Stimulated activated CD8-positive, alpha-beta memory T cell treated with anti-CD3 and anti-CD28 coated beads, Interleukin-7, amount 100 ng/mL, for 4 hours (primary cell): ENCODE measurements around the gene LSAMP.
"Not testable (repeated sequence)": the region's sequence is repeated elsewhere in the genome, so short reads cannot be mapped to it uniquely, and the experiment has no call there.

ENCODE experiments used
- DNase-seq, 2 donors: peaks; one replicate each; pipeline ENCODE4 v3.0.0-alpha.2; 2020; ENCODE audit warnings: low read depth in 2 of 2

The LSAMP gene

DNA sequence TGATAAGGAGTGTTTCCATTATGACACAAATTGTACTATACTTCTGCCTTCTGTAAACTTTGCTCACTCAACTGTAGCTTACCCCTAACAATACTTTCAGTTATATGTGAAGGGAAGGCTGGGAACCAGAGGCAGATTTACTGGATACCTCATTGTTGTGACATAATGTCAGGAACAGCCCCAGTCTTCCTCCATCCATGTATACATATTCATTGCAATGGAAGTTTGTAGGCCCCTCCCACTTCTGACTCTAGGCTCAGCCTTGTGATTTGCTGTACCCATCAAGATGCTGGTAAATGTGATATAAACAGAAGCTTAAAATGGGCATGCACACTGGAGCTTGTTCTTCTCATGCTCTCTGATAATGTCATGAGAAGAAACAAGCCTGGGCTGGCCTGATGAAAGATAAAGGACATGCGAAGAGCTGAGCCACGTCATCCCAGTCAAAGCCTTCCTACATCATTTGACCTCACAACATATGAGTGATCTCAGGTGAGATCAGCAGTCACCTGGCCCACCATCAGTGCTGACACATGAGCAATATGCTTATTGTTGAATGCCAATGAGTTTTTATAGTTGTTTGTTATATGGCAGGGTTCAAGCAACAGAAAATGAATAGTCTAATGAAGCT, 554.2 kb downstream of the LSAMP start:
- no peak for DNase-seq

DNA sequence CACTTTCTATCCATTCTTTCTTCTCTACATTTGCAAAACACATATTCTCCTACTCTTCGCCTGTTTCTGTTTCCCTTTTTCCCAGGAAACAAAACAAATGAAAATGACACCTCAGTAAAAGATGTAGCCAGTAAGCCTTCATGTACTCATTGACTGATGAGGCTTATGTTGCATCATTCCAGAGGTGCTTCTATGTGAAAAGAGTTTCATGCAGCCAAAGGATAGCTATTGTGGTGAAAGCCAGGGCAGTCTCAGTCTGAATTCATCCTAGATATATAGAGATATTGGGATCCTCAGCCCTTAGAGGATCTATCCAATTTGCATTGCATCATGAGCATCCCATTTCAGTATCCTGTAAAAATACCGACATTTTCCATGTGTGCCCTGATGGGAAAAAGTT, 554.7 kb downstream of the LSAMP start:
- DNase-seq = no peak

DNA sequence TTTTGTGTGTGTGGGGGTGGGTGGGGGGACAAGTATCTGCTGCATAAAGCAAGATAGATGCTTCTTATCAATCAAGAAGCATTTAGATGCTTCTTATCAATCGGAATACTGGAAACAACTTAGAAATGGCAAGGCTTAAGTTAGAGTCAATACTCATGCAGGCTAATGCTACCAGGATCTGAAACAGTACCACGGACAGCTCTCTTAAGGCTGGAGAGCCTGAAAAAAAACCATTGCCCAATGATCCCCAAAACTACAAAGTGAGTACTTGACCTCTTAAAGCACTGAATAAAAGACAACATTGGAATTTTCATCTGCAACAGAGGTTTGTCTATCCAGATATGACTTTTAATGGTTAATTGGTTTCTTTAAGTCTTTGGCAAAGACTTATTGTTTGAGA, 559.7 kb downstream of the LSAMP start:
- DNase-seq = no peak

DNA sequence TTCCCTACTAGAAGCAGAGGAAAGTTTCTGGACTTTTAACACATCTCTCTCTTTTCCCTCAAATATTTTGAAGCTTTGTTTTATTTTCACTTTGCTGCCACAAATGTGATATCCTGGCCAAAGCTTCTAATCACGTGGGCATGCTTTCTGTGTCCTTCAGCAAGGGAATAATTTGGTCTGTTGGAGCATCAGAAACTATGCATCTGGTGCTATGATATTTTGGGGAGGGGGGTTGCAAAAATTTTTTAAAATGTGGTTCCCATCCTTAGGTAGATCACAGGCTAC, 567.7 kb downstream of the LSAMP start:
- DNase-seq = no peak

DNA sequence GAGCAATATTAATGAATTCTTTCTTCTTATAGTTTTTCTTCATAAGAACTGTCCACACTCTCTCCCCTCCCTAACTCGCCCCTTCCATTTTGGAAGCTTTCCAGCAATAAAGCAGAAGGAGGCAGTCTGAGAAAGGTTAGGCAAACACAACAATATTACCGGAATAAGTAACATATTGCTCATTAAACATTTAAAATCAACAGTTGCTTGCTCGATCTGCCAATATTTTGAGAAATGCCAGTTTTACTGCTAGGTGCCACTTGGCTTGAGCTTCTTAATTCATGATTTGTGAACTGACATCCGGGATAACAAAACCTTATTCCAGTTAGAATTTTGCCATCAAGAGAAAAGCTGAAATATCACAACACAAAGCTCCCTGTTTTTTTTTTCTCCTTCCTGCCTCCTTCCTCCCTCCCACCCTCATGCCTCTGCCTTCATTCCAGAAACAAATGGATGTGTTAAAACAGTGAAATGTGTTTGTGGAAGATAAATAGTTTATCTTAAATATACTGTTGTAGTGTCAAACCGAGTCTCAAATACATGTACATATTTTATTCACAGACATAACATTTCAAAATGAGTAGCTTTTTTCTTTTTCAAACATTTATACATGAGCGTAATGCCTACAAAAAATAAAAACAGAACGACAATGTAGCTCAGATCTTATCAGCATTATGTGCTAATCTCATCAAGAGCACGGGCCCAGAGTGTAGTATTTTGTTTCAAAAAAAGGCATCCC, 568.2 kb downstream of the LSAMP start:
- DNase-seq = no peak

DNA sequence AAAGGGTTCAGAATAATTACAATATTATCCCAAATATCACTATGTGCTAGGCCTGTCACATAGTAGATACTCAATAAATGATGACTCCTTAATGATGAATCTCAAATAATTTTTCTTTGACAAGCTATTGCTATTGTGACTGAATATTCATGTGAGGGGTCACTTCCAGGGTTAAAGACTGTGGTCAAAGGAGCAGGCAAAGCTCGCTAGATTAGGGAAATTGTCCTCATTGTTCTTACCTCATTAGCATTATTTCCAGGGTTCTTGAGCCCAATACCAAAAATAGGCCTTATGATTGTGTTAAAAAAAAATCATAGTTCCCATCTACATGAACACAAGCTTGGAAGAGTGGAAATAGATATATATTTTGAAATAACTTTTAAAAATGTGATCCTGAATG, 569.8 kb downstream of the LSAMP start:
- DNase-seq = no peak

DNA sequence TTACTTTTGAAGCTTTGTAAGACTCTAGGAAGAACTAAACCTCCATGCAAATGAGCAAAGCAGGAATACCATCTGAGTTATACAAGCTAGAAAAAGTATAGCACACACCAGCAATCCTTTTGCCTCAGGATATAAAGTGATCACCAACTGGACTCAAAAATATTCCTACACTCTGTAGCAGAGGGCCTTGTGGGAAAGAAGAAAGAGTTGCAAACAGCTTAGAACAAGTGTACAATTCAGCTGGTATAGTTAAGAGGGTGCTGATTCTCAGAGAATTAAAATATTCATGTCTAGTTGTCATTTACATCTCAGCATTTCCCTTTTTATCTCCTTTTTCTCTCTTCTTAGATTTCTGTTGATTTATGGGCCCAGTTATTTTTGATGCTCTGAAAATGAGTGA, 573.6 kb downstream of the LSAMP start:
- no peak for DNase-seq

DNA sequence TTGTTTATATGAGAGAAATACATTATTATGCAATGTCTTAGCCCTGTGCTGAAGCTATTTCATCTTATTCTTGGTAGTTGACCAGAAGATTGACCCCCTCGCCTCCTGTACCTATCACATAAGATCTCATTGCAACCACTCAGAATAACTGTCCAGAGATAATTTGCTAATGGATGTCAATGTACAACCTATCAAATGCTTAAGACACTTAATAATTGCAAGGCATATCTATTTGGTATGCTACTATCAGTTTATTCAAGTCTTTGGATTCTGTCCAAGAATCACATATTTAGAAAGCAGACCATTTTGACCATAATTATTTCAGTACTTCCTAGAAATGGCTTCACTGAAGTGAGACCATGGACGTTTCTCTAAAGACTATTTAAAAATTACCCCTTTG, 580.4 kb downstream of the LSAMP start:
- no peak for DNase-seq

DNA sequence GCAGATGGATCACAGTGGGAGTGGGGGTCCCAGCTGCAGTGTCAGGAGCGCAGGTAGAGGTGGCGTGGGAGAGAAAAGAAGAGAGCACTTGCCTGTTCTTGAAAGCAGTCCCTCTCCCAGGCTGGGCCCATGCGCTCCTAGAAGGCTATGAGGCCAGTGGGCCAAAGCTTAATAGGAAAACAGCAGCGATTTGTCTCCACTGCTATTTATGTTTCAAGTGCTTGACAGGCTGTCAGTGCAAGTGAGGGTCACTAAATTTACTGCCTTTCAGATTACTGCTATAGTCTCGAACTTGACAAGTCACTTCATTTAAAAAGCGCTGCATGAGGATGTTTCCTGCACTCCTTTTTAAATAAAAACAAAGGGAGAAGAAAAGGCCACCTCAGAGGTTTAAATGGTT, 582.4 kb downstream of the LSAMP start:
- DNase-seq = no peak

DNA sequence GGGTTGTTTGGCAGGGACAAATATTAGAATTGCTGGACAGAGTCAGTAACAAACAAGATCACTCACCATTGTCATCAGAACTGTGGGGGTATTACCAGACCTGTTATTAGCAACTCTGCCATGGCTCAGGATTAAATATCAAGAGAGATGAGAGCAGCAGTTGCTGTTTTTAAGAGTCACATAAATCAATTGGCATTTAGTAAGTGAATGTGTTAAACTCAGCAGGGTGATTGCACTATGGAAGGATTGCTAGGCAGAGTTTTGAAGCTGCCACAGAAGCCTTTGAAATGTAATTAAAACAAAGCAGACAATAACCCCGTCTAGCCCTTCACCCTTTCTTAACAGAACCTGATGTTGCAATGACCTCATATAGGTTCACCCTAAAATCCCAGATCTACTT, 583.2 kb downstream of the LSAMP start:
- DNase-seq = no peak

DNA sequence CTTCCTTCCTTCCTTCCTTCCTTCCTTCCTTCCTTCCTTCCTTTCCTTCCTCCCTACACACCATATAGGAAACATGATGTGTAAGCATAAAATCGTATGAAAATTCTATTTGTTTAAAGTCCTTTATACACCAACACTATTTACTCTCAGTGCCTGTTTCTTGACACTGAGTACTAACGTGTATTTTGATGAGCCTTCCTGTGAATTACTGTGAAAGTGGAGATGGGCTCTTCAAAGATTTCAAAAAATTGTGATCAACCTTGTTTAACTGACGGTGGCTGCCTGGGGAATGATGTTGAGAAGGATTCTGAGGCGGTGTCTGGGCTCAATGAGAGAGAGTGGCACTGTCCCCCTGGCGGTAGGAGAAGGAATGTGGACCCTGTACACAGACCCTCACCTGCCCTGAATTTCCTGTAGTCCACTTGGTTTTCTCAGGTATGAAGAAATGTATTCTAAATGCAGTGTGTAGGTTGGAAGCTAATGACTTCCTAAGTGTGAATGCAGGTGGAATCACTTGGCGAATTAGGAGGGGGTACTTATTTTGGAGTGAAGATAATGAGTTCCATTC, 584.0 kb downstream of the LSAMP start:
- DNase-seq = no peak

DNA sequence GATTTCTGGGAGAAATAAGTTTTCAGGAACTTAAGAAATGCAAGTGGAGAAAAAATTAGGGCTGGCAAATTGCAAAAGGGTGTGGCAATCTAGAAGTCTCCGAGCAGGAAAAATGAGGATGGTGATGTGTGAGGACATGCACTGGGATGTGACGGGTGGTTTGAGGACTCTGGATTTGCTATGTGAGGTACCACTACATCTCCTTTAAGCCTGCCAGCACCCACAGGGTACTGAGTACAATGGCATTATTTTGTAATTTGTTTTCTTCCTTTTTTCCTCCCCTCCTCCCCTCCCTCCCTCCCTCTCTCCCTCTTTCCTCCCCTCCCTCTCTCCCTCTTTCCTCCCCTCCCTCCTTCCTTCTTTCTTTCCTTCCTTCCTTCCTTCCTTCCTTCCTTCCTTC, 584.5 kb downstream of the LSAMP start:
- DNase-seq = no peak

DNA sequence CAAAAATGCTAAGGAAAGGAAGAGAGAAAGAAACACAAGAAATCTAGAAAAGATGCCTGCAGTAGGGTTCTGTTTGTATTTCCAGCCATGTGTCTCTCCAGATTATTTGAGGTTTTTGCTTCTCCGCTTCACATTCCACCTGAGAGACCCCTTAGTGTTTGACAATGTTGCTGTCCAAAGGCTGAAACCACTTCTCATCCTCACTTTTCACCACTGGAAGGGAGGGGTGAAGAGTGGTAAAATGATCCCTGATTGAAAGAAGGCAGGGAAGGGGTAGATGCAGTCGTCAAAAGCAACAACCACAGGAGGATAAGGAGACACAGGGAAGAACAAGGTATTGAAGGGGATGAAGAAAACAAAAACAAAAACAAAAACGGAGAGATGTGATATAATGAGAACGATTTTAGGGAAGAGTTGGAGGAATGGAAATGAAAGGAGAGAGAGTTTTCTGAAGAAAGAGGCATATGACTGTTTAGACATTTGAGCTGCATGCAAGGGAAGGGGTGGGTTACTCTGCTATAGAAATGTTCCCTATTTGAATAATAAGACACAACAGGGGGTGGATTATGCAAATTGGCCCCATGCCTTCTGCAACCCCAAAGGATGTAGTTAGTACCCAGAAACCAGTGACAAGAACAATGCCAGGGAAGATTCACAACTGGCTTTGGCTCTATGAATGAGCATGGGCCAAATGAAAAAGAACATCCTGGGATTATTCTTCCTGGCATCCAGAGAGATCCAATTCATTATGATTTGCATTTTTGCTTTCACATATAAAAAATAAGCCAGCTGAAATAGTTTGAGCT, 586.1 kb downstream of the LSAMP start:
- no peak for DNase-seq

DNA sequence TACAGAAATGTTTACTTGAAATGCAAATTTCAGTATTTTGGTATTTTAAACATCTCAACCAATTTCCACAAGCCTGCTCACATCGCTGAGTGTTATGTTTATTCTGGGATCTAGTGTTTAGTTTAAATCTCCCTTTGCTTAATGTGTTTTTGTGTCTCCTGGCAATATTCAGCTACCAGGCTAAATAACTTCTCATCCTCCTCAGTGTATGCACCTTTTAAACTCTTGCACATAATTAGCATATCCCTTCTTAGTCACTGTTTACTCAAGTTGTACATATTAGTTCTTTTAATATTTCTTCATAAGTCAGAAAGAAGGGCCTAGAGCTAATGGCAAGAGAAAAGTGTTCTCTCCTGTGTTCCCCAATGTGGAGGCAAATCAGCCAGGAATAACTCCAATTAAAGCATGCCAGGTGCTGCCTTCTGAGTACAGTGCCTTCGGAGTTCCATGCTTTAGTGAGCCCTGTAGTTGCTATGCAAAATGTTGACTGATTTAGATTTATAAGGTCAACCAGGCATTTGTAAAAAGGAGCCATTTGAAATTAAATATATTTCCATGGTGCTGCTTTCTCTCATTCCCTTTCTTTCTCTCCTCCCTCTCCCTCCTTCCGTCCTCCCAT, 587.7 kb downstream of the LSAMP start:
- no peak for DNase-seq

DNA sequence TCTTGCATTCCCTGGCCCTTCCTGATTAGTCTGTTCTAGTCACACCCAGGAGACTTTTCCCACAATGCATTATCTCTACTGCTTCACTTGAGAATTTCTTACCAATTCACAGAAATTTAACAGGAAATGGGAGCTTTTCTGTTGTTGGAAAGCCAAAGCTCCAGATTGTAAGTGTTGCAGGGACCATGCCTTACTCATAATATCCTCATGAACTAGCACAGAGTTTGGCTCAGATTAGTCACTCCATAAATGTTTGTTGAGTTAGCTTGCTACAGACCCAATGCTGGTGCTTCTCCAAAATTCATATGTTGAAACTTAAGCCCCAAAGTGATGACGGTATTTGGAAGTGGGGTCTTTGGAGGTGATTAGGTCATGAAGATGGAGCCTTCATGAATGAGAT, 589.4 kb downstream of the LSAMP start:
- no peak for DNase-seq

DNA sequence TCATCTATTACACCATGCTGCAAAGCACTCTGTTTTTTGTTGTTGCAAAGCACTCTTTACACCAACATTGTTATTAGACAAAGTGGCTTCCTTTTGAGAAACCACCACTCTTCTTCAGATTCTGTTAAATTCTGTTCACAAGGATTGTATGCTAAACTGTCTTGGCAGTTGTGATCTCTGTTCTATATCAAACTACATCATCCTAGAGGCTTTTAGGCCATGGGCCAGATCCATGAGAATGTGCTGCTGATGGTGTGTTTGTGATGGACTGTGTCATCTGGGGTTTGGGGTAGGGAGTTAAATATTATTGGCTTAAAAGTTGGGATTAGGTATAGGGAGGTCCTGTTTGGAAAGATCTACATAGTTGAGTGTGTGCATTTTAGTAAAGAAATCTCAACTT, 592.2 kb downstream of the LSAMP start:
- no peak for DNase-seq

DNA sequence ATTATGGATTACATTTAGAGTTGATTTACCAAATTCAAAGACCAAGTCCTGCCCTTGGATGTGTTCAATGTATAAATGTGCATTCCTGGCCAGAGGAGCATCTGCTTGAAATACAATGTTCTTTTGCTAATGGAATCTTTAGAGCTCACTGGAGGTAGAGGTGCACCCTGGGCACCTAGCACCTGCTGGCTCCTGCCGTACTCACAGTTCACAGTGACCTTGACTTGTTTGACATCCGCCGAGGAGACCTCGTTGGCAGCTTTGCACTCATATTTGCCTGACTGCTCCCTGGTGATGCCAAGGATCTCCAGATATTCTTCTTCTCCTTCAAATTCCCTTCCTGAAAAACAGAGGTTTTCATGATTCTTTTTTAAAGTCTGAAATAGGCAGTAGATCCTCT, 593.0 kb downstream of the LSAMP start:
- DNase-seq = no peak

DNA sequence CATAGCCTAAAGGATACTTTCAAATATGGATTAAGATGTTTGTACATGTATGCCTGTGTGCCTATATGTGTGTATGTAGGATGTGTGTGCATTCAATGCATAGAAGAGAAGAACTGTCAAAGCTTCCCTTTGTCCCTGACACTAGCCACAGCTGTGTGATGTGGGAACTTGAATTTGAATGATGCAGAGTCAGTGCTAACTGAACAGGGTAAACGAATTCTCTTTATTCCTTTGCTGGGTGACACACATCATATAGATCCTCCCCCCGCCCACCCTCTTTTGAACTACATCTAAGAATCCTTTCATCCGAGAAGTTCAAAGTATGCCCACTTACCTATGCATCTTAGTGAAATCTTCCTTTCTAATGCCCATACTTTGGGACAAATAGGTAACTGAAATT, 593.7 kb downstream of the LSAMP start:
- DNase-seq = no peak

DNA sequence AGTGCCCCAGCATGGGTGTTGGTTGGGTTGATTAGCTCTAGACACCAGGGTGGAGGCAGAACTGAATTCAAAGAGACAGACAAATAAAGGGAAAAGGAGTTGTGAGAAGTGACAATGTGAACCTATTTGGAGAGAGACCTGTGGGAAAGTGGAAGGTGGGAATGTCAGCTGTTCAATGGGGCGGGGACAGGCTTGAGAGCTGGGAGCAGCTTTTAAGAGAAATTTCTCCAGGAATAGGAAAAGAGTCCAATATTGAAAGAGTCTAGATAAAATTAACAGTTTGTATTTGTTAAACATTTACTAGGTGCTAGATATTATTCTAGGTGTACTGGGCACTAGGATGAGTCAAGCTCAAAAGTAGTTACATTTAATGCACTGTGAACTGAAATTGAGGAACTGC, 596.6 kb downstream of the LSAMP start:
- DNase-seq = no peak

DNA sequence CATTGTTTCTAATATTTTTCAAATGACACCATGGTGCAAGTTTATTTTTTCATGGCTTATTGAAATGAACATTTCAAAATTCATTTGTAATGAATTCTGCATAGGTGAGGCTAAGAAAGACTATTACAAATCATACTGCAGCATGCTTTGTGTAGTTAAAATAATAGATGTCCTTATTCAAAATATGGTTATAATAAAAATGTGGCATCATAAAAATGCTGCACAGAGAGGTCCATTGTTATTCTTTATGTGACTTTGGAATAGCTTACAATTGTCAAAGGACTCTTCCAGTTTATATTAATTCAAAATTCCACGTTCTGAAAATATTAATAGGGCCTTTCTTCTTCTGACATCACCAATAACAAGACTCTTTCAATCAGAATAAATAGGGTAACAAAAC, 599.3 kb downstream of the LSAMP start:
- no peak for DNase-seq

DNA sequence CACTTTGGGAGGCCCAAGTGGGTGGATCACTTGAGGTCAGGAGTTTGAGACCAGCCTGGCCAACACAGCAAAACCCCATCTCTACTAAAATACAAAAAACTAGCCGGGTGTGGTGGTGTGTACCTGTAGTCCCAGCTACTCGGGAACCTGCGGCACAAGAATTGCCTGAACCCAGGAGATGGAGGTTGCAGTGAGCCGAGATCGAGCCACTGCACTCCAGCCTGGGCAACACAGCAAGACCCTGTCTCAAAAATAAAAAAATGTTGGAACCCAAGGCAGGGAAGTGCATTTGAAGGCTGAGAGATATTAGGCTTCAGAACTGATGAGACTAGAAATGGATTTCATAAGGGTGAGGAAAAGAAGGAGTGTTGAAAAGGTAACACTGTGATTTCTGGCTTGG, 600.6 kb downstream of the LSAMP start:
- DNase-seq = not testable (repeated sequence)

DNA sequence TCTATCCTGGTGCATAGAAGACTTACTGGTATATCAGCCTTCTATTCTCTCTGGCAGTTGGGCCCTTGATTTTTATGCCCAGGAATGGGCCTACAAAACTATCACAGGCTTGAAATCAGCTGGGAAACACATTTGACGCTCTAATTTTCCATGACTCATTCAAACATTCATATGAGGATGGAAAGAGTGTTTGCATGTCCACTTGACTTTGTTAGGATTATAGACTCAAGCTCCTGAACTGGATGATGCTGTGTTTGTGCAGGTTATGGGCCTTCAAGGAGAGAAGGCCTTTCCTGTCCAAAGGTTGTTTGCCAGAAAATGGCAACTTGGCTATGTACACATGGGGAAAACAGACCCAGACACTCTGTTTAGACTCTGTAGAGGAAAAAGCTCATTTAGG, 602.1 kb downstream of the LSAMP start:
- no peak for DNase-seq

DNA sequence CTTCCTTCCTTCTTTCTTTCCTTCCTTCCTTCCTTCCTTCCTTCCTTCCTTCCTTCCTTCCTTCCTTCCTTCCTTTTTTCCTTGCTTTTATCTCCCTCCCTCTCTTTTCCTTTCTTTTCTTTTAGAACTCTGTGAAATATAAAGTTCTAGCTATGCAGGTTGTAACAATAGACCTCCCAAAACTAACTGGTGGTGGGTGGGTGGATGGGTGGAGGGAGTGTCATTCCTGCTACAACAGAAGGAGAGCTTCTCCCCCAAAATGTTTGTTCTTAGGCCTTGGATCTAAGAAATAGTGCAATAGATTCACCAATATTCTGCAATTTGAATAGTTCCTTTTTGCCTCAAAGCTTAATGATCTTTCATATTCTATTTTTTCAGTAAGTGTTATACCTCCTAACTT, 606.0 kb downstream of the LSAMP start:
- no peak for DNase-seq
